Neural cell (in vitro differentiated cells): ENCODE results near the gene DAW1. TPM values are rescaled to one million over a fixed set of nuclear protein-coding genes. Genes with fewer than 3 reads are reported as not detected.

Experiments used
- H2AFZ ChIP-seq: fragments of 200-600, 300-800 bp; sonication (generic), shearing (Covaris generic); 2 replicates; pipeline ENCODE4 v1.6.0; 2014; ENCODE audit warnings: low read depth, mild to moderate bottlenecking, antibody characterized with exemption, low read length, moderate library complexity
- H3F3A ChIP-seq: fragments of 200-600 bp; shearing (Covaris generic); 2 replicates; pipeline ENCODE4 v1.6.1; 2016; ENCODE audit warnings: mild to moderate bottlenecking, moderate library complexity, mixed read lengths, antibody characterized with exemption, low read length; ENCODE audit not compliant: insufficient read depth, poor library complexity, severe bottlenecking
- H3K27ac ChIP-seq: fragments of 200-600, 300-800 bp; sonication (generic), shearing (Covaris generic); 2 replicates; pipeline ENCODE4 v1.5.1; 2014; ENCODE audit warnings: mild to moderate bottlenecking, low read length, moderate library complexity
- H3K27me3 ChIP-seq: fragments of 300-800, 200-600 bp; sonication (generic), shearing (Covaris generic); 2 replicates; pipeline ENCODE4 v1.6.0; 2014; ENCODE audit warnings: mild to moderate bottlenecking, low read depth, low read length, moderate library complexity; ENCODE audit not compliant: insufficient read depth
- H3K36me3 ChIP-seq: fragments of 300-800, 200-600 bp; sonication (generic), shearing (Covaris generic); 2 replicates; pipeline ENCODE4 v1.5.1; 2014; ENCODE audit warnings: mild to moderate bottlenecking, antibody characterized with exemption, low read length, moderate library complexity; ENCODE audit not compliant: insufficient read depth
- H3K4me2 ChIP-seq: fragments of 300-800, 200-600 bp; sonication (generic), shearing (Covaris generic); 2 replicates; pipeline ENCODE4 v1.6.0; 2014; ENCODE audit warnings: mild to moderate bottlenecking, low read length
- H3K4me3 ChIP-seq: fragments of 300-800, 200-600 bp; sonication (generic), shearing (Covaris generic); 2 replicates; pipeline ENCODE4 v1.5.1; 2014; ENCODE audit warnings: mild to moderate bottlenecking, low read length, moderate library complexity
- H3K79me2 ChIP-seq: fragments of 200-600 bp; shearing (Covaris generic); replicated peaks from 2 replicates; pipeline ENCODE4 v1.6.0; 2014; ENCODE audit warnings: mild to moderate bottlenecking, low read length, moderate library complexity; ENCODE audit not compliant: insufficient read depth
- H3K9ac ChIP-seq: fragments of 300-800, 200-600 bp; sonication (generic), shearing (Covaris generic); 2 replicates; pipeline ENCODE4 v1.6.1; 2016; ENCODE audit warnings: mild to moderate bottlenecking, low read length, mixed read lengths
- H3K9me2 ChIP-seq: fragments of 200-600 bp; shearing (Covaris generic); 2 replicates; pipeline ENCODE4 v1.6.1; 2016; ENCODE audit warnings: mild to moderate bottlenecking, low read length, mixed read lengths; ENCODE audit not compliant: insufficient read depth
- H3K9me3 ChIP-seq: fragments of 200-600, 300-800 bp; sonication (generic), shearing (Covaris generic); 2 replicates; pipeline ENCODE4 v1.6.1; 2016; ENCODE audit warnings: mild to moderate bottlenecking, mixed run types, low read length, moderate library complexity, mixed read lengths
- H4K20me1 ChIP-seq: fragments of 200-600 bp; shearing (Covaris generic); 2 replicates; pipeline ENCODE4 v1.6.1; 2016; ENCODE audit warnings: mild to moderate bottlenecking, mixed run types; ENCODE audit not compliant: insufficient read depth
- EP300 ChIP-seq: fragments of 450-650 bp; conservative IDR thresholded peaks from 2 replicates; pipeline ENCODE4 v1.6.1; 2014; ENCODE audit warnings: antibody characterized with exemption, mild to moderate bottlenecking, moderate library complexity; ENCODE audit not compliant: poor library complexity, severe bottlenecking
- EZH2 ChIP-seq: fragments of 200-600, 300-800 bp; shearing (Covaris generic), sonication (generic); IDR thresholded peaks from 2 replicates; pipeline ENCODE4 v1.6.1; 2014; ENCODE audit warnings: antibody characterized with exemption, low read length, borderline replicate concordance, mild to moderate bottlenecking; ENCODE audit not compliant: insufficient read depth, poor library complexity, severe bottlenecking
- MXI1 ChIP-seq: fragments of 450-650 bp; conservative IDR thresholded peaks from 2 replicates; pipeline ENCODE4 v1.6.1; 2014; ENCODE audit warnings: antibody characterized with exemption, mild to moderate bottlenecking; ENCODE audit not compliant: poor library complexity, severe bottlenecking
- POLR2AphosphoS5 ChIP-seq: IDR thresholded peaks from 2 replicates; pipeline ENCODE4 v1.6.1; 2012
- RAD21 ChIP-seq: fragments of 450-650 bp; conservative IDR thresholded peaks from 2 replicates; pipeline ENCODE4 v1.6.1; 2014; ENCODE audit warnings: antibody characterized with exemption, mild to moderate bottlenecking, moderate library complexity
- SMC3 ChIP-seq: fragments of 450-650 bp; conservative IDR thresholded peaks from 2 replicates; pipeline ENCODE4 v1.6.1; 2014; ENCODE audit warnings: antibody characterized with exemption, mild to moderate bottlenecking, moderate library complexity; ENCODE audit not compliant: poor library complexity
- TAF1 ChIP-seq: IDR thresholded peaks from 2 replicates; pipeline ENCODE4 v1.6.1; 2012; ENCODE audit warnings: low read depth
- polyA plus RNA-seq: library from polyadenylated mRNA; depleted of rRNA; stranded (reverse); fragments of >200 nt; gene quantifications from 2 replicates; pipeline ENCODE4 v1.2.3, GENCODE V29; 2014
- TF ChIP-seq, protein P1 (sequence below): IDR thresholded peaks from 2 replicates; pipeline ENCODE4 v1.6.1; 2012; ENCODE audit warnings: borderline replicate concordance
- TF ChIP-seq, protein P2 (sequence below): fragments of 450-650 bp; IDR thresholded peaks from 2 replicates; pipeline ENCODE4 v1.5.1; 2014; ENCODE audit warnings: antibody characterized with exemption, mild to moderate bottlenecking, moderate library complexity; ENCODE audit not compliant: poor library complexity, severe bottlenecking

Gene DAW1
- polyA plus RNA-seq, 1 donor from 2014 or later, result 1.5 TPM

DNA sequence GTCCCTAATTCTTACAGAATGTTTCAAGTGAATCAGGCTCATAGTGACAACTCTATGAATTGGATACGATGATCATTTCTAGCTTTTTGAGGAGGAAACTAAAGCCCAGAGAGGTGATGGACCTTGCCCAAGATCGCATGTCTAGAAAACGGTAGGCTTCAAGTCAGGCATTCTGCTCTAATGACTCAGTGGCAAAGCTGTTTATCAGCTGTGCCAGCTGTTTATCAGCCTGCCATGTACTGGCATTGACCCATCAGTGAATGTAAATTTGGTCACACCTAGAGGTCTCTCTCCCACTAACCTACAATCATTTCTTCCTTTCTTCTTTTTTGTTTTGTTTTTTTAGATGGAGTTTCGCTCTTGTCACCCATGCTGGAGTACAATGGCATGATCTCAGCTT is 6.1 kb upstream of the DAW1 start (continued):
- TF ChIP-seq RAD21 (no peak), POLR2AphosphoS5 (no peak)

DNA sequence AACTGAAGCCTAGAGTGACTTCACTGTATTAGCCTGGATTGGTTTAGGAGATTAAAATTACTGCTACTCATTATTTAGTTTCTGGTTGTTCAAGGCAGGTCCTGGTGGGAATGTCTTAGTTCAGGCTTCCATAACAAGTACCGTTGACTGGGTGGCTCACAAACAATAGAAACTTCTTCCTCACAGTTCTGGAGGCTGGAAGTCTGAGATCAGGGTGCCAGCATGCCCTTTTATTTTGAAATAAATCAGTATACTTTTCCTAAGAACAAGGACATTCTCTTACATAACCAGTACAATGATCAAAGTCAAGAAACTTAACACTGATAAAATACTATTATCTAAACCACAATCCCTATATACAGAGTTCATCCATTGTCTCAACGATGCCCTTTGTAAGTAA is 4.0 kb upstream of the DAW1 start:
- Histone ChIP-seq H3K4me3 (no peak overlapping the region), H3K9ac (no peak overlapping the region), H2AFZ (no peak overlapping the region), H4K20me1 (no peaks in the 10 kb centered on the region), H3K9me3 (no peaks in the 10 kb centered on the region), H3K9me2 (no peaks in the 10 kb centered on the region), H3K79me2 (no peaks in the 10 kb centered on the region), H3F3A (no peaks in the 10 kb centered on the region), H3K27me3 (no peaks in the 10 kb centered on the region), H3K36me3 (no peaks in the 10 kb centered on the region), H3K4me2 (no peak overlapping the region), H3K27ac (no peak overlapping the region)
- TF ChIP-seq MXI1 (no peak), EP300 (no peak), EZH2 (no peak), TAF1 (no peak), POLR2AphosphoS5 (no peak), SMC3 (no peak)

DNA sequence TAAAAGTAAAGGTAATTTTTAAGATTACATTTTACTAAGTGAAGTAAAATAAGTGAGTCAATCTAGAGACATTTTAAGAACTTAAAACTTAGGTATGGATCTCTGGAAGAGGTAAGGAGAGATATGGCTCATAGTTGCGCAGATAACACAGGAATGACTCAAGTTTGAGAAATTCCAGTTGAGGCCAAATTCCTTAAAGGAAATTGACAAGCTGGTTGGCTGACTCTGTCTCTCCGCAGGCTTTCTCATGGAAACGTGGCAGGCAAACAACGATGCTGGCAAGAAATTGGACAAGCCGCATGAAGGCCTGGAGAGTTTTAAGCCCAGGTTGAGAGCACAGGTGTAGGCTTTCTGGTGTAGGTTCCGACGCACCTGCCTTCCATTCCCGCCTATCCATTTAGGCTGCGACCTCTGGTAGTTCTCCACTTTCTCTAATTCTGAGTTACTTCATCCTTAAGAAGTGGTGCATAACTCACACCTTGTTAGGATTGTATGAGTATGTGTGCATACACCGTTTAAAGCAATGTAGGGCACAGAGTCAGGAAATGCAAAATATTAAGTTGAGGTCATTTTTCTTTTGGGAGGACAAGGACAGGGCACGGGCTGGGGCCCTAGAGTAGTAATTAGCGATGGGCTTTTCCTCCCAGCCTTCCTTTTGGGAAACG is 589 bp upstream of the DAW1 start:
- Histone ChIP-seq H3K27me3 (no peaks in the 10 kb centered on the region), H3K36me3 (no peaks in the 10 kb centered on the region), H3K27ac (no peak overlapping the region), H3K4me2 (no peak overlapping the region), H3K9me3 (no peaks in the 10 kb centered on the region), H2AFZ (no peak overlapping the region), H3K79me2 (no peaks in the 10 kb centered on the region), H4K20me1 (no peaks in the 10 kb centered on the region), H3K4me3 (peak overlapping the region; percentile 59), H3F3A (no peaks in the 10 kb centered on the region), H3K9me2 (no peaks in the 10 kb centered on the region), H3K9ac (peak overlapping the region; percentile 48)
- TF ChIP-seq RAD21 (no peak), SMC3 (no peak), EZH2 (no peak), MXI1 (no peak), POLR2AphosphoS5 (no peak), EP300 (no peak), TAF1 (no peak)
- TF ChIP-seq, protein P1, sequence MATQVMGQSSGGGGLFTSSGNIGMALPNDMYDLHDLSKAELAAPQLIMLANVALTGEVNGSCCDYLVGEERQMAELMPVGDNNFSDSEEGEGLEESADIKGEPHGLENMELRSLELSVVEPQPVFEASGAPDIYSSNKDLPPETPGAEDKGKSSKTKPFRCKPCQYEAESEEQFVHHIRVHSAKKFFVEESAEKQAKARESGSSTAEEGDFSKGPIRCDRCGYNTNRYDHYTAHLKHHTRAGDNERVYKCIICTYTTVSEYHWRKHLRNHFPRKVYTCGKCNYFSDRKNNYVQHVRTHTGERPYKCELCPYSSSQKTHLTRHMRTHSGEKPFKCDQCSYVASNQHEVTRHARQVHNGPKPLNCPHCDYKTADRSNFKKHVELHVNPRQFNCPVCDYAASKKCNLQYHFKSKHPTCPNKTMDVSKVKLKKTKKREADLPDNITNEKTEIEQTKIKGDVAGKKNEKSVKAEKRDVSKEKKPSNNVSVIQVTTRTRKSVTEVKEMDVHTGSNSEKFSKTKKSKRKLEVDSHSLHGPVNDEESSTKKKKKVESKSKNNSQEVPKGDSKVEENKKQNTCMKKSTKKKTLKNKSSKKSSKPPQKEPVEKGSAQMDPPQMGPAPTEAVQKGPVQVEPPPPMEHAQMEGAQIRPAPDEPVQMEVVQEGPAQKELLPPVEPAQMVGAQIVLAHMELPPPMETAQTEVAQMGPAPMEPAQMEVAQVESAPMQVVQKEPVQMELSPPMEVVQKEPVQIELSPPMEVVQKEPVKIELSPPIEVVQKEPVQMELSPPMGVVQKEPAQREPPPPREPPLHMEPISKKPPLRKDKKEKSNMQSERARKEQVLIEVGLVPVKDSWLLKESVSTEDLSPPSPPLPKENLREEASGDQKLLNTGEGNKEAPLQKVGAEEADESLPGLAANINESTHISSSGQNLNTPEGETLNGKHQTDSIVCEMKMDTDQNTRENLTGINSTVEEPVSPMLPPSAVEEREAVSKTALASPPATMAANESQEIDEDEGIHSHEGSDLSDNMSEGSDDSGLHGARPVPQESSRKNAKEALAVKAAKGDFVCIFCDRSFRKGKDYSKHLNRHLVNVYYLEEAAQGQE, result no peak
- TF ChIP-seq, protein P2, sequence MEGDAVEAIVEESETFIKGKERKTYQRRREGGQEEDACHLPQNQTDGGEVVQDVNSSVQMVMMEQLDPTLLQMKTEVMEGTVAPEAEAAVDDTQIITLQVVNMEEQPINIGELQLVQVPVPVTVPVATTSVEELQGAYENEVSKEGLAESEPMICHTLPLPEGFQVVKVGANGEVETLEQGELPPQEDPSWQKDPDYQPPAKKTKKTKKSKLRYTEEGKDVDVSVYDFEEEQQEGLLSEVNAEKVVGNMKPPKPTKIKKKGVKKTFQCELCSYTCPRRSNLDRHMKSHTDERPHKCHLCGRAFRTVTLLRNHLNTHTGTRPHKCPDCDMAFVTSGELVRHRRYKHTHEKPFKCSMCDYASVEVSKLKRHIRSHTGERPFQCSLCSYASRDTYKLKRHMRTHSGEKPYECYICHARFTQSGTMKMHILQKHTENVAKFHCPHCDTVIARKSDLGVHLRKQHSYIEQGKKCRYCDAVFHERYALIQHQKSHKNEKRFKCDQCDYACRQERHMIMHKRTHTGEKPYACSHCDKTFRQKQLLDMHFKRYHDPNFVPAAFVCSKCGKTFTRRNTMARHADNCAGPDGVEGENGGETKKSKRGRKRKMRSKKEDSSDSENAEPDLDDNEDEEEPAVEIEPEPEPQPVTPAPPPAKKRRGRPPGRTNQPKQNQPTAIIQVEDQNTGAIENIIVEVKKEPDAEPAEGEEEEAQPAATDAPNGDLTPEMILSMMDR, result no peak
